H9 (cell line): ENCODE results near the gene BANF1. TPM values are rescaled to one million over a fixed set of nuclear protein-coding genes. Genes with fewer than 3 reads are reported as not detected.

Source experiments
- DNase-seq: peaks from one replicate; pipeline ENCODE4 v3.0.0-alpha.2; 2017
- H2AFZ ChIP-seq: one replicate; pipeline ENCODE4 v1.6.1; 2013; ENCODE audit warnings: mild to moderate bottlenecking, low read length, control low read depth, moderate library complexity
- H2AK5ac ChIP-seq: 2 replicates; pipeline ENCODE4 v1.6.1; 2013; ENCODE audit warnings: low read length, control low read depth, mixed read lengths; ENCODE audit not compliant: insufficient read length
- H2BK120ac ChIP-seq: one replicate; pipeline ENCODE4 v1.6.1; 2013; ENCODE audit warnings: low read depth, mild to moderate bottlenecking, low read length, control low read depth, inconsistent platforms; ENCODE audit not compliant: poor library complexity, severe bottlenecking
- H2BK12ac ChIP-seq: 2 replicates; pipeline ENCODE4 v1.6.1; 2013; ENCODE audit warnings: low read length, control low read depth, mixed read lengths, low read depth; ENCODE audit not compliant: insufficient read length
- H2BK15ac ChIP-seq: 2 replicates; pipeline ENCODE4 v1.6.1; 2013; ENCODE audit warnings: low read depth, low read length, control low read depth
- H2BK20ac ChIP-seq: one replicate; pipeline ENCODE4 v1.6.1; 2013; ENCODE audit warnings: low read depth, mild to moderate bottlenecking, low read length, control low read depth, inconsistent platforms; ENCODE audit not compliant: poor library complexity, severe bottlenecking
- H2BK5ac ChIP-seq: 2 replicates; pipeline ENCODE4 v1.6.1; 2013; ENCODE audit warnings: low read length, control low read depth, mixed read lengths; ENCODE audit not compliant: insufficient read length
- H3K14ac ChIP-seq: 2 replicates; pipeline ENCODE4 v1.6.1; 2013; ENCODE audit warnings: low read length, control low read depth; ENCODE audit not compliant: insufficient read depth
- H3K18ac ChIP-seq: 2 replicates; pipeline ENCODE4 v1.6.1; 2013; ENCODE audit warnings: low read depth, mild to moderate bottlenecking, mixed read lengths, low read length, control low read depth; ENCODE audit not compliant: insufficient read length
- H3K23ac ChIP-seq: 2 replicates; pipeline ENCODE4 v1.6.1; 2013; ENCODE audit warnings: low read length, control low read depth, mixed read lengths, low read depth; ENCODE audit not compliant: insufficient read length
- H3K23me2 ChIP-seq: 2 replicates; pipeline ENCODE4 v1.6.1; 2013; ENCODE audit warnings: low read depth, mild to moderate bottlenecking, mixed read lengths, low read length, control low read depth; ENCODE audit not compliant: insufficient read length, poor library complexity, severe bottlenecking
- H3K27ac ChIP-seq: 2 replicates; pipeline ENCODE4 v1.5.1; 2013; ENCODE audit warnings: low read length, control low read depth, mixed read lengths, low read depth; ENCODE audit not compliant: insufficient read length
- H3K27me3 ChIP-seq: 2 replicates; pipeline ENCODE4 v1.6.1; 2013; ENCODE audit warnings: low read length, control low read depth, inconsistent platforms; ENCODE audit not compliant: insufficient read depth
- H3K4ac ChIP-seq: 2 replicates; pipeline ENCODE4 v1.6.1; 2013; ENCODE audit warnings: low read depth, mild to moderate bottlenecking, control low read depth, inconsistent platforms, low read length, moderate library complexity
- H3K4me1 ChIP-seq: 2 replicates; pipeline ENCODE4 v1.6.1; 2013; ENCODE audit warnings: low read length, control low read depth, inconsistent platforms; ENCODE audit not compliant: insufficient read depth
- H3K4me2 ChIP-seq: 2 replicates; pipeline ENCODE4 v1.6.1; 2013; ENCODE audit warnings: low read length, control low read depth, mixed read lengths; ENCODE audit not compliant: insufficient read length, insufficient read depth
- H3K56ac ChIP-seq: 2 replicates; pipeline ENCODE4 v1.6.1; 2013; ENCODE audit warnings: low read depth, mild to moderate bottlenecking, mixed read lengths, low read length, control low read depth; ENCODE audit not compliant: insufficient read length
- H3K79me1 ChIP-seq: 2 replicates; pipeline ENCODE4 v1.6.1; 2013; ENCODE audit warnings: low read depth, mild to moderate bottlenecking, moderate library complexity, low read length, control low read depth, inconsistent platforms; ENCODE audit not compliant: insufficient read depth, poor library complexity, severe bottlenecking
- H3K79me2 ChIP-seq: 2 replicates; pipeline ENCODE4 v1.6.1; 2013; ENCODE audit warnings: low read length, control low read depth, inconsistent platforms; ENCODE audit not compliant: insufficient read depth
- H3K9ac ChIP-seq: 2 replicates; pipeline ENCODE4 v1.6.1; 2013; ENCODE audit warnings: low read length, control low read depth, mixed read lengths; ENCODE audit not compliant: insufficient read length; ENCODE audit errors: extremely low read depth
- H3K9me3 ChIP-seq: one replicate; pipeline ENCODE4 v1.6.1; 2013; ENCODE audit warnings: low read depth, low read length, inconsistent platforms; ENCODE audit not compliant: control insufficient read depth
- H3T11ph ChIP-seq: one replicate; pipeline ENCODE4 v1.6.1; 2013; ENCODE audit warnings: mild to moderate bottlenecking, low read length, control low read depth, inconsistent platforms
- H4K20me1 ChIP-seq: one replicate; pipeline ENCODE4 v1.6.1; 2013; ENCODE audit not compliant: control insufficient read depth, insufficient read length, insufficient read depth
- H4K5ac ChIP-seq: 2 replicates; pipeline ENCODE4 v1.6.1; 2013; ENCODE audit warnings: low read depth, mild to moderate bottlenecking, mixed read lengths, low read length, control low read depth; ENCODE audit not compliant: insufficient read length
- H4K8ac ChIP-seq: replicated peaks from 2 replicates; pipeline ENCODE4 v1.6.1; 2013; ENCODE audit warnings: low read length, control low read depth, mixed read lengths, low read depth; ENCODE audit not compliant: insufficient read length
- H4K91ac ChIP-seq: 2 replicates; pipeline ENCODE4 v1.6.1; 2013; ENCODE audit warnings: low read depth, mild to moderate bottlenecking, moderate library complexity, mixed read lengths, low read length, control low read depth; ENCODE audit not compliant: insufficient read length
- H3K27ac Mint-ChIP-seq, 3 experiments: 2 replicates in 2 of 3; 3 replicates in 1 of 3; pipeline ENCODE4 v1.8.0; 2020 to 2021; ENCODE audit warnings: mixed read lengths in 3 of 3, mild to moderate bottlenecking in 1 of 3, moderate library complexity in 1 of 3
- H3K27me3 Mint-ChIP-seq: 2 replicates; pipeline ENCODE4 v1.8.0; 2021; ENCODE audit warnings: low read depth, mild to moderate bottlenecking, moderate library complexity, mixed read lengths
- H3K36me3 Mint-ChIP-seq, 3 experiments: 2 replicates in 2 of 3; 3 replicates in 1 of 3; pipeline ENCODE4 v1.8.0; 2020 to 2021; ENCODE audit warnings: low read depth in 3 of 3, mixed read lengths in 3 of 3; ENCODE audit not compliant: insufficient read depth in 1 of 3
- H3K4me1 Mint-ChIP-seq, 2 experiments: 2 replicates each; pipeline ENCODE4 v1.8.0; 2020; ENCODE audit warnings: mixed read lengths in 2 of 2
- H3K4me3 Mint-ChIP-seq, 2 experiments: 2 replicates in 1 of 2; 3 replicates in 1 of 2; pipeline ENCODE4 v1.8.0; 2020 to 2021; ENCODE audit warnings: mild to moderate bottlenecking in 2 of 2, mixed read lengths in 2 of 2, moderate library complexity in 1 of 2
- H3K9me3 Mint-ChIP-seq, 2 experiments: 2 replicates in 1 of 2; 3 replicates in 1 of 2; pipeline ENCODE4 v1.8.0; 2020; ENCODE audit warnings: mild to moderate bottlenecking in 2 of 2, mixed read lengths in 2 of 2, moderate library complexity in 1 of 2
- WGBS: extraction: QIAGEN DNeasy Blood & Tissue Kit; methylation state at CpG from one replicate; pipeline ENCODE4 v1.1.7; 2013; ENCODE audit warnings: missing lambda C conversion rate, low lambda C conversion rate, mixed read lengths; ENCODE audit not compliant: insufficient read length; ENCODE audit errors: extremely low coverage; 5-methylcytosine and 5-hydroxymethylcytosine counted together
- total RNA-seq: library from RNA; stranded (reverse); gene quantifications from 2 replicates; pipeline ENCODE4 v1.2.1, GENCODE V29; 2021
- TF ChIP-seq, protein P1 (sequence below): fragments of 200-600 bp; sonication (generic); conservative IDR thresholded peaks from 3 replicates; pipeline ENCODE4 v1.8.0; 2021; ENCODE audit warnings: antibody characterized with exemption, mild to moderate bottlenecking

Gene BANF1
- total RNA-seq, 1 experiment from 2014 or later, result 346 TPM

DNA sequence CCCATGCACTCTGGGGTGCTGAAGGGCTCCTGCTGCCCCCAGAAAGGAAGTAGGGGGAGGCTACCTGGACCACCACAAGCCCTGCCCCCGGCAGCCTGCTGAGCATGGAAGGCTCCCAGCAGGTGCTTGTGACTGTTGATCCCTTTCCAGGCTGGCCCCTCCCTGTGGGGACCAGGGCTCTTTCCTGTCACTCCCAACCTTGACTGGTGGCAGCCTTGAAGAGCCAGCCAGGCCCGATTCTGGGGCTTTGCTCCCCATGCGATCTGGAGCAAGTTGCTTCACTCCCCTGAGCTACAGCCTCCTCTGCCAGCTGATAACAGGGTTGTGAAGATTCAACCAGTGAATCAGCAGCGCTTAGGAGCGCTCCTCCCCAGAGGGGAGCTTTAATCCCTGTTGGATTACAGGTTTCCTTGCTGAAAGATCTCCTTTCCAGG lies 4.9 kb downstream of the BANF1 start:
- no peaks in the 10 kb centered on the region for H3K9me3 Mint-ChIP-seq
- Histone ChIP-seq H3T11ph (no peak overlapping the region), H4K91ac (no peak overlapping the region), H4K5ac (no peak overlapping the region), H3K27ac (no peak overlapping the region), H2AK5ac (no peak overlapping the region), H2BK20ac (no peak overlapping the region), H2AFZ (no peak overlapping the region), H3K23ac (no peak overlapping the region), H2BK15ac (no peak overlapping the region), H3K9me3 (no peaks in the 10 kb centered on the region), H2BK5ac (no peak overlapping the region), H4K20me1 (no peaks in the 10 kb centered on the region), H3K27me3 (peaks cover 4% of the 10 kb centered on the region; the same call in 1 of the 2 replicates), H3K18ac (no peak overlapping the region), H3K14ac (no peak overlapping the region), H3K79me1 (no peaks in the 10 kb centered on the region), H2BK12ac (no peak overlapping the region), H3K79me2 (peaks cover 3% of the 10 kb centered on the region; the same call in 1 of the 2 replicates), H3K4me2 (no peak overlapping the region), H3K56ac (no peak overlapping the region), H3K4me1 (no peaks in the 10 kb centered on the region), H2BK120ac (no peak overlapping the region), H3K9ac (no peak overlapping the region), H4K8ac (no peak overlapping the region), H3K4ac (no peak overlapping the region), H3K23me2 (peaks cover 11% of the 10 kb centered on the region)
- no peaks in the 10 kb centered on the region; the same call in 1 of the 2 replicates for H3K27me3 Mint-ChIP-seq
- H3K27ac Mint-ChIP-seq, result peak overlapping the region in 1 of 3 experiments; percentile 68; a peak in 2 of 7 replicates
- H3K4me3 Mint-ChIP-seq, result no peak overlapping the region
- TF ChIP-seq, protein P1, sequence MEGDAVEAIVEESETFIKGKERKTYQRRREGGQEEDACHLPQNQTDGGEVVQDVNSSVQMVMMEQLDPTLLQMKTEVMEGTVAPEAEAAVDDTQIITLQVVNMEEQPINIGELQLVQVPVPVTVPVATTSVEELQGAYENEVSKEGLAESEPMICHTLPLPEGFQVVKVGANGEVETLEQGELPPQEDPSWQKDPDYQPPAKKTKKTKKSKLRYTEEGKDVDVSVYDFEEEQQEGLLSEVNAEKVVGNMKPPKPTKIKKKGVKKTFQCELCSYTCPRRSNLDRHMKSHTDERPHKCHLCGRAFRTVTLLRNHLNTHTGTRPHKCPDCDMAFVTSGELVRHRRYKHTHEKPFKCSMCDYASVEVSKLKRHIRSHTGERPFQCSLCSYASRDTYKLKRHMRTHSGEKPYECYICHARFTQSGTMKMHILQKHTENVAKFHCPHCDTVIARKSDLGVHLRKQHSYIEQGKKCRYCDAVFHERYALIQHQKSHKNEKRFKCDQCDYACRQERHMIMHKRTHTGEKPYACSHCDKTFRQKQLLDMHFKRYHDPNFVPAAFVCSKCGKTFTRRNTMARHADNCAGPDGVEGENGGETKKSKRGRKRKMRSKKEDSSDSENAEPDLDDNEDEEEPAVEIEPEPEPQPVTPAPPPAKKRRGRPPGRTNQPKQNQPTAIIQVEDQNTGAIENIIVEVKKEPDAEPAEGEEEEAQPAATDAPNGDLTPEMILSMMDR, result no peak
- peaks cover 8 to 30% (median 23%) of the 10 kb centered on the region in 3 experiments; a peak in 6 of 7 replicates for H3K36me3 Mint-ChIP-seq
- H3K4me1 Mint-ChIP-seq, result peaks cover 24 to 37% of the 10 kb centered on the region in 2 experiments
- WGBS, result no CpG with 5 or more reads among the region's 5 CpGs
- no peak for DNase-seq
